ENCODE data around the gene KCNIP3.

The KCNIP3 gene

DNA sequence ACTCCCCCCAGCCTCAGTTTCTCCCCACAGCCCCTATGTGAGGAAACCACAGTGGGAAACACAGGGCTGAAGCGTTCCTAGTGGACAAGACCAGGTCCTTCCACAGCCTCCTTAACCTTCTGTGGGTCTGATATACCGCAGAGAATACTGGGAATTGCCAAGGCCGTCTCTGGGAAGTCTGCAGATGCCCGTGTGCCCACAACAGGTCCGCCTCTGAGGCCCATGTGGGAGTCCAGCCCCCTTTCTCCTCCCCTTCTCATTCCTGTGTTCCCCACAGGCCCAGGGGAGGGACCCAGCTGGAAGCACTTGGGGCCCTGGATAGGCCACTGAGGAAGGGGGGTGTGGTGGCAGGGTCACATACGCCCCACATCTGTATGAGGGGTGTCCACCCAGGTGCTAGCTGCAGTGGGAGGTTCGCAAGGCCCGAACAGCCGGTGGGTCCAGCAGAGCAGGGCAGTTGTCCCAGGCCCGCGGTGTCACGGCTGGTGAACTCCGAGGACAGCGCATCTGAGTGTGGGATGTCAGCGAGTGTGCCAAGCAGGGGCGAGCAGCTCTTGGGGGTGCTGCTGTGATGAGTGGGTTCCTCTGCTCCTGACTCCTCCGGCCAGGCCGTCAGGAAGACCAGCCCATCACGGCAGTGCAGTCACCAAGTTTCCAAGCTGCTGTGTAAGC, 2.4 kb upstream of the KCNIP3 start:
- DNase-seq (ENCODE audit: low read depth): no peak

DNA sequence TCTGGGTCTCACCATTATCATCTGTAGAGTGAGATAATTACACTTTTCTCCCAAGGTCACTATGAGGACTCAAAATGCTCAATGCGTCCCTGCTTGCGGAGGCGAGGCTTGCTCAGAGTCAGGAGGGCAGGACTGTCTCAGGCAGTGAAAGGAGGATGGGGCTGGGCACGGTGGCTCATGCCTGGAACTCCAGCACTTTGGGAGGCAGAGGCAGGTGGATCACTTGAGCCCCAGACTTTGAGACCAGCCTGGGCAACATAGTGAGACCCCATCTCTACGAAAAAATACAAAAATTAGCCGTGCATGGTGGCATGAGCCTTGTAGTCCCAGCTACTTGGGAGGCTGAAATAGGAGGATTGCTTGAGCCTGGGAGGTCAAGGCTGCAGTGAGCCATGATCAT, 1.8 kb upstream of the KCNIP3 start:
- no peak for DNase-seq (ENCODE audit: low read depth)

GRCh38 chr2:95296011-95296410, 1.1 kb upstream of the KCNIP3 start:
- no peak for DNase-seq (ENCODE audit: low read depth)

DNA sequence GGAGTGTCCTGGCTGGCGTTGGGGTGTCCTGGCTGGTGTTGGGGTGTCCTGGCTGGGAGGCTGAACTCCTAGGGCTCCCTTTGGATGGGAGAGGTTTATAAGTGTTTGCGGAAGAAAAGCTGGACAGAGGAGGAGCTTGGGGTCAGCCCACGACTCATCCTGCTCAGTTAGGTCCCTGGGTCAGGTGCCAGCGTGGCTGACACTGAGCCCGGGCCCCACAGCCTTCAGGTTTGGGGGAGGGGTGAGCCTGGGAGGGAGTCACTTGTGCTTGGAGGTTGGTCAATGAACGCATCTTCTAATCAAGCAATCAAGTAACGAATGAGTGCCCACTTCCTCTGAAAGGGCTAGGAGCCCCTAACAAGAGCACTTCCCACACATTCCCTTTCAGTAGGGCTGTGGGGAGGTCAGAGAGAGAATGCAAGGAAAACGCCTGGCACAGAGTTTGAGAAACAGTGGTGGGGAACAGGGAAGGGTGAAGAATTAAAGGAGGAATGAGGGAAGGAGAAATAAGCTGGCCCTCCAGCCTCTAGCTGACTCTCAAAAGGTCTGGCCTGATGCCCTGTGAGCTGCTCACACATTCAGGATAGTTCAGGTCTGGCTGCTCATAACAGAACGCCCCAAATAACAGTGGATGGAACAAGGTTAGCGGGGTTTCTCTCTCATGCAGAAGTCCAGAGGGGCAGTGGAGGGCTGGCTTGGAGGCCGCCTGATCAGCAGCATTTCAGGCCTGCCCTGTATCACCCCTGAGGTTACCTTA, 670 bp downstream of the KCNIP3 start:
- no peak for DNase-seq (ENCODE audit: low read depth)

DNA sequence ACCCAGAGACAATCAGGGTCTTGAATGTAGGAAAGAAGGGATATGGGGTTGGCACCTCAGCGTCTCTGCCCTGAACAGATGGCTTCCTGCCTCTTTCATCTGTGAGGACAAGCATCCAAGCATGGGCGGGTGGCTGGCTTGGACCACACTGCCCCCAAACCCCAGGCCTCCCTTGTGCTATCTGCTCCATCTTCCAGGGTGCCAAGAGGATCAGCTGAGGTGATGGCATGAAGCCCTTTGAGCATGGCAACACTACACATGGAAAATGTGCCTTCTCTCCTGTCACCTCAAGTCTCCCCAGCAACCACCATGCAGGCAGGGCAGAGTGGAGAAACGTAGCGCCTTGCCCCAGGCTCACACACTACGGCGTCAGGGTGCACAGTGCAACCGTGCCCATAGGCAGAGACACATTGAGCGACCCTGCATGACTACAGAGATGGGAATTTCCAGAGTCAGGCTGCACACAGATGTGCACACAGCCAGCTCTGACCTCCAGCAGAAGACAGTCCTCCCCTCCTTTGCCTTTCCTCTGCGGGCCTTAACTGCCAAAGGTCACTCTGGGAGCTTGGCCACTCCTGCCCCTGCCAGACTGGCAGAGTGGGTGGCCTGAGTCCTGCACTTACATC, 1.5 kb downstream of the KCNIP3 start:
- DNase-seq (ENCODE audit: low read depth): peak; percentile 18

- no peak for DNase-seq (ENCODE audit: low read depth)
Measured at GRCh38 chr2:95299961-95300360, 2.8 kb downstream of the KCNIP3 start.

- DNase-seq (ENCODE audit: low read depth): no peak
Measured at GRCh38 chr2:95300450-95300849, 3.3 kb downstream of the KCNIP3 start.

DNA sequence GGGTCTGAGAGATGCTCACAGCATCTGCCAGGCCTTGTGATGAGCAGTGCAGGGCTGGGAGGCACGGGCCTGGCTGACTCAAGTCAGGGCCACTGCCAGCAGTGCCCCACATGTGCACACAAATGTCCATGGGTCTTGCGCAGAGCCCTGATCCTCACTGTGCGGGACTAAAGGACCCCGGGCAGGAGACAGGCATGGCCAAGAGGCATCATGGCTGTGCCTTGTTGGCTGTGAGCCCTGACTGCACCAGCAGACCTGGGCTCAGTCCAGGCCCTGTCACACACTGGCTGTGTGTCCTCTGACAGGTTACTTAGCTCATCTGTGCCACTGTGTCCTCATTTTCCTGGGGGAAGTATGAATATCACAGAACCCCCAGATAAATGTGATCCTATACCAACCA, 4.0 kb downstream of the KCNIP3 start:
- DNase-seq (ENCODE audit: low read depth): no peak

GRCh38 chr2:95301876-95302641, 4.9 kb downstream of the KCNIP3 start:
- no peak for DNase-seq (ENCODE audit: low read depth)

GRCh38 chr2:95303191-95303919, 6.2 kb downstream of the KCNIP3 start:
- no peak for DNase-seq (ENCODE audit: low read depth)

DNA sequence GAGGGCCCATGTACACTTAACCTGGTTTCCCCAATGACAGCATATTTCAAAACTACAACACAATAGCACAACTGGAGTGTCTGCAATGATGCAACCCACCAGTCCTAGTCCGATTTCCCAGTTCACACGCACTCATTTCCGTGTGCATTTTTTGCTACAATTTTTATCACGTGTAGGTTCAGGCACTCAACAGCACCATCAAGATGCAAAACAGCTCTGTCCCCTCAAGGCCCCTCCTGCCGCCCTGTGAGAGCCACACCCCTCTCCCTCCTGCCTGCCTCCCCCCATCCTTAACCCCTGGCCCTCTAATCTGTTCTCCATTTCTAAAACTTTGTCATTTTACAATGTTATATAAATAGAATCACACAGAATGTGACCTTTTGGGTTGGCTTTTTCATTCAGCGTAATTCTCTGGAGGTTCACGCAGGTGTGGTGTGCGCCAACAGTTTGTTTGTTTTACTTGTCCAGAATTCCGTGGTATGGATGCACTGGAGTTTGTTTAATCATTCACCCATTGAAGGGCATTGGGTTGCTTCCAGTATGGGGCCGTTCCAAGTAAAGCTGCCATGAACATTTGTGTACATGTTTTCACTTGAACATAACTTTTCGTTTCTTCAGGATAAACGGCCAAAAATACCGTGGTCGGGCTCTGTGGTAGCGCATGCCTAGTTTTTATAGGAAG, 8.4 kb downstream of the KCNIP3 start:
- no peak for DNase-seq (ENCODE audit: low read depth)

- DNase-seq (ENCODE audit: low read depth): no peak
Measured at GRCh38 chr2:95306336-95306895, 9.3 kb downstream of the KCNIP3 start.

DNA sequence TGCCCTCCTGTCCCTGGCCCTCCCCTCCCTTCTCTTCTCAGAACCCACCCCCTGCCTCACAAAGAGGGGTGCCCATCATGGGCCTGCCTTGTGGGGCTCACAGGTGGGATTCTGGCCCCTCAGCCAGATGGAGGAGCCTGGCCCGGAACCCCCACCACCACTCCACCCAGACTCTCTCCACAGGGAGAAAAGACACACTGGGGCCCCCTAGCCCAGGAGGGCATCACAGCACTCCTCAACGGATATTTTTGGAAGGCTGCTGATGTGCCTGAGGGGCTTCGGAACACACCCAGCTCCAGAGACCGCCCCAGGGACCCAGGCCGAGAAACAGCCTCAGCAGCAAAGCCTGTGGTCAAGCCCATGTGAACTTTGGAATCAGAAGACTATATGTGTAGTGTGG, 9.9 kb downstream of the KCNIP3 start:
- DNase-seq (ENCODE audit: low read depth): no peak

GRCh38 chr2:95307878-95308277, 10.7 kb downstream of the KCNIP3 start:
- DNase-seq (ENCODE audit: low read depth): no peak

DNA sequence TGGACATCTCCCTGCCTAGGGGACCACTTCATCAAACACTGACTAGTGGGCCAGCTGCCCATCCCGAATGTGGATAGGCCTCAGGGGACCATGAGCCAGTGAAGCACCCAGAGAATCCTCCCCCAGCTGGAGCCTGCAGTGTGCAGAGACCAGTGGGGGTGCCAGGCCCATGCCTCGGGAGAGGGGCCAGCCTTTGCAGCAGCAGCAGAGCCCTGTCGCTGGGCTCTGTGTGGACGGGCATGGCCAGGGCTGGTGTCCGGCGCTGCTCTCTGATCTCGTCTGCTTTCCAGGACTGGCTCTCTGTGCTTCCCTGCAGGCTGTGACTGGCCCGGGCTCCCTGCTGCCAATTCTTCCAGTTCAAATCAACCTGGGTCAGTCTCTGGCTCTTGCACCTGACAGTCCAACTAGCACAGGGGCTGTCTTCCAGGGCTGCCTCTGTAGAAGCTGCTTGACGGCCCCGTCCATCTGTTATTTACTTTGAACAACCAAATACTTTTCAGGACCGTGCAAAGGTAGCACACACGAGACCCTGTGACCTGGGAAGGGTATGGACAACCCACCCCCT, 11.4 kb downstream of the KCNIP3 start:
- no peak for DNase-seq (ENCODE audit: low read depth)

DNA sequence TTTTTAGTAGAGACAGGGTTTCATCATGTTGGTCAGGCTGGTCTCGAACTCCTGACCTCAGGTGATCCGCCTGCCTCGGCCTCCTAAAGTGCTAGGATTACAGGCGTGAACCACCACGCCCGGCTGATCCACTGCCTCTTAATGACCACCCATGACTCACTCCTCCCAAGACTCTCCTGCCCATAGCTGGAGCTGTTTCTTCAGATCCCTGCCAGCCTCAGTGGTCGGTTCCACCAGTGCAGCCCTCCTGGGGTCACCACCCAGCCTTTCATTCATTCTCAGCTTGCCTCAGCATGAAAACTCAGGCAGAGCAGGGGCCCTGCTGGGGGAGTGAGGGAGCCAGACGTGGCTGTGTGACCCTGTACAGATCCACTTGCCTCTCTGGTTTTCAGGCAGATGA, 12.5 kb downstream of the KCNIP3 start:
- no peak for DNase-seq (ENCODE audit: low read depth)

- DNase-seq (ENCODE audit: low read depth): no peak
Measured at GRCh38 chr2:95310216-95310615, 13.1 kb downstream of the KCNIP3 start.

DNA sequence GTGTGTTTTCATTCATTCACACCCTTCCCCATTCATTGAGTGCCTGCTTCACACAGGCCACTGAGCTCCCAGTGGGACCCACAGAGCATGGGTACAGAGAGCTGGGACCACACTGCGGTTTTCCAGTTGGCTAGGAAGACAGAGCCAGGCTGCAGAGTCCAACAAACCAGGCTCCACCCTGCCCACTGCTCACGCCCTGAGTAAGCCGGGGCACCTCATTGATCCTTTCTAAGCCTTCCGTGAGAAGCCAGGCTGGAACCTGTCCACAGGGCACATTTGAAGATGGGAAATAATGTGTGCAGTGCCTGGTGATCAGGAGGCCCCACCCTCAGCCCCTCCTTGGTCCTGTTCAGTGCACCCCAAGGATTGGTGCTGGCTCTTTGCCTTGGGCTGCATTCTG, 13.5 kb downstream of the KCNIP3 start:
- no peak for DNase-seq (ENCODE audit: low read depth)

DNA sequence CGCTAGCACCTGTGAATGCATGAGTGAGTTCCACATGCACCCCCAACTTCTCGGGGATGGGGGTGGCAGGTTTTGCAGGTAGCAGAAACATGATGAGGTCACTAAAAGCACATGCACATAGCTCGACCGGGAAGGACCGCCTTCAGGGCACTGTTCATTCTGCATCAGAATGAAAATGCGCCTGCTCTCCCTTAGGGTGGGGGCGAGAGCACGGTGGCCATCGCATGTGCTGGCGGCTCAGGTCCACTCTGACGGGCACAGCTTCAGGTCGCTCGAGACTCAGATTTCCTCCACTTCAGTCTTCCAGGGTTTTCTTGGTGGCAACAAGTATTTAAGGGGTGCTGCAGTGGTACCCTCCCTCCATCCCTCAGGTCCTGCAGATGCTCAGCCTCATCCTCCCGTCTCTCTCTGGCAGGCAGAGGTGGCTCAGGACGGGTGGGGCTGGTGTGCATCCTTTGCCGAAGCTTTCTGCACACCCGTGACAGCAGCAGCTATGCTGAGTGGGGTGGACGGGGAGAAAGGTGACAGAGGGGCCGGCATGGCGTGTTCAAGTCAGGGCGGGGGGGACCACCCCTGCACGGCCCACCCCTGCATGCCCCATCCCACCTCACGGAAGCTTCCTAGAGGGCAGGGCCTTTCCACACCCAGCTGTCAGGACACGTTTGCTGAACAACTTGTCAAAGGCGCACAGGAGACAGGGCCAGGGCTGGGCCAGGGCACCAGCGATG, 14.8 kb downstream of the KCNIP3 start:
- no peak for DNase-seq (ENCODE audit: low read depth)

Measured in EH (cell line).